ENCODE results near the gene R3HDM1.

DNA sequence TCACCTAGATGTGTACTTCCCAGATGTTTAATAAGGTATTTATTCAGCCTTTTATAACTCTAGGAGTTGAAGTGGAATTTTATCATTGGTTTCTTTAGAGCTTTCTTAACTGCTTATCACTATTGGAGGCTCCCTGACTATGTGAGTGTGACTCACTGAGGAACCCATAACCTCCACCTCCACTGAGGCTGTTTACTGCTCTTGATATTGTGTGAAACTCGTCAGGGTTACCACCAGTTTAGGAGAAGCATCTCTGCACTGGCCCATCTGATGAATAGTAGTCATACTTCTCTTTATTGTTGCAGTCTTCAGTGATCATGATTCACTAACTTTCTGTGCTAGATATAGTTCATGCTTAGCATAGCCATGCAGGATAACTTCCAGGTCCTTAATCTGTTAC lies 130.8 kb downstream of the R3HDM1 start:
- TF ChIP-seq, protein P1, sequence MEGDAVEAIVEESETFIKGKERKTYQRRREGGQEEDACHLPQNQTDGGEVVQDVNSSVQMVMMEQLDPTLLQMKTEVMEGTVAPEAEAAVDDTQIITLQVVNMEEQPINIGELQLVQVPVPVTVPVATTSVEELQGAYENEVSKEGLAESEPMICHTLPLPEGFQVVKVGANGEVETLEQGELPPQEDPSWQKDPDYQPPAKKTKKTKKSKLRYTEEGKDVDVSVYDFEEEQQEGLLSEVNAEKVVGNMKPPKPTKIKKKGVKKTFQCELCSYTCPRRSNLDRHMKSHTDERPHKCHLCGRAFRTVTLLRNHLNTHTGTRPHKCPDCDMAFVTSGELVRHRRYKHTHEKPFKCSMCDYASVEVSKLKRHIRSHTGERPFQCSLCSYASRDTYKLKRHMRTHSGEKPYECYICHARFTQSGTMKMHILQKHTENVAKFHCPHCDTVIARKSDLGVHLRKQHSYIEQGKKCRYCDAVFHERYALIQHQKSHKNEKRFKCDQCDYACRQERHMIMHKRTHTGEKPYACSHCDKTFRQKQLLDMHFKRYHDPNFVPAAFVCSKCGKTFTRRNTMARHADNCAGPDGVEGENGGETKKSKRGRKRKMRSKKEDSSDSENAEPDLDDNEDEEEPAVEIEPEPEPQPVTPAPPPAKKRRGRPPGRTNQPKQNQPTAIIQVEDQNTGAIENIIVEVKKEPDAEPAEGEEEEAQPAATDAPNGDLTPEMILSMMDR (IDR thresholded peaks at IDR 0.05): no peak
- TF ChIP-seq POLR2A (IDR thresholded peaks at IDR 0.05): no peak
